DND-41 (cell line): ENCODE results near the gene SLC30A2.
A peak's percentile ranks its signal among the peaks of the same experiment; 100 is the strongest.

Source experiments
- ATAC-seq: fragments of 200-7000 bp; cut with Tn5 transposase; 3 replicates; pipeline ENCODE4 v1.9.1; 2021; ENCODE audit warnings: low read depth; ENCODE audit not compliant: insufficient read depth
- DNase-seq: peaks from one replicate; pipeline ENCODE4 v3.0.0-alpha.2; 2020
- H2AFZ ChIP-seq: 2 replicates; pipeline ENCODE4 v1.6.0; 2012; ENCODE audit warnings: low read depth, low read length
- H3K27ac ChIP-seq: 2 replicates; pipeline ENCODE4 v1.5.1; 2012; ENCODE audit warnings: low read length, inconsistent platforms
- H3K27me3 ChIP-seq: fragments of 200-600 bp; sonication (generic); 2 replicates; pipeline ENCODE4 v1.6.0; 2012; ENCODE audit warnings: low read length, mild to moderate bottlenecking, inconsistent platforms; ENCODE audit not compliant: insufficient read depth, poor library complexity
- H3K36me3 ChIP-seq: 2 replicates; pipeline ENCODE4 v1.5.1; 2012; ENCODE audit warnings: low read length, inconsistent platforms; ENCODE audit not compliant: insufficient read depth
- H3K4me1 ChIP-seq: 2 replicates; pipeline ENCODE4 v1.5.1; 2012; ENCODE audit warnings: mild to moderate bottlenecking, low read length; ENCODE audit not compliant: insufficient read depth
- H3K4me2 ChIP-seq: 2 replicates; pipeline ENCODE4 v1.6.0; 2012; ENCODE audit warnings: mild to moderate bottlenecking, moderate library complexity, low read length, inconsistent platforms; ENCODE audit not compliant: insufficient read depth
- H3K4me3 ChIP-seq, 2 experiments: fragments of 200-600 bp in 1 of 2; shearing (Covaris generic) in 1 of 2; 2 replicates each; pipeline ENCODE4 v1.5.1; 2012 to 2016; ENCODE audit warnings: inconsistent platforms in 2 of 2, low read length in 2 of 2, mild to moderate bottlenecking in 2 of 2, low read depth in 1 of 2, moderate library complexity in 1 of 2
- H3K79me2 ChIP-seq: 2 replicates; pipeline ENCODE4 v1.6.0; 2012; ENCODE audit warnings: low read length, inconsistent platforms; ENCODE audit not compliant: insufficient read depth
- H3K9ac ChIP-seq: 2 replicates; pipeline ENCODE4 v1.6.0; 2012; ENCODE audit warnings: low read depth, mild to moderate bottlenecking, inconsistent platforms, low read length, moderate library complexity
- H3K9me3 ChIP-seq: 2 replicates; pipeline ENCODE4 v1.5.1; 2012; ENCODE audit warnings: low read length, moderate library complexity, mild to moderate bottlenecking, inconsistent platforms; ENCODE audit not compliant: insufficient read depth, severe bottlenecking
- H4K20me1 ChIP-seq: 2 replicates; pipeline ENCODE4 v1.6.0; 2012; ENCODE audit warnings: low read length; ENCODE audit not compliant: insufficient read depth
- CTCF ChIP-seq: IDR thresholded peaks from 2 replicates; pipeline ENCODE4 v1.5.1; 2012; ENCODE audit warnings: borderline replicate concordance, low read length, moderate library complexity, mild to moderate bottlenecking; ENCODE audit not compliant: poor library complexity, severe bottlenecking; ENCODE audit errors: extremely low read depth
- EZH2 ChIP-seq: IDR thresholded peaks from 3 replicates; pipeline ENCODE4 v1.6.1; 2012; ENCODE audit warnings: borderline replicate concordance, low read depth, mild to moderate bottlenecking, moderate library complexity, low read length, inconsistent platforms; ENCODE audit not compliant: severe bottlenecking

Gene SLC30A2

GRCh38 chr1:26027716-26028489 is 18.0 kb downstream of the SLC30A2 start:
- no peak overlapping the region for H3K9ac ChIP-seq
- no peaks in the 10 kb centered on the region for H3K4me1 ChIP-seq
- no peaks in the 10 kb centered on the region for H3K79me2 ChIP-seq
- H3K36me3 ChIP-seq: no peaks in the 10 kb centered on the region
- H3K4me2 ChIP-seq: no peak overlapping the region
- no peak overlapping the region for H3K27ac ChIP-seq
- TF ChIP-seq CTCF (no peak), EZH2 (no peak)
- DNase-seq (no peak), ATAC-seq (0 out of 3 replicates have a peak, but pooled peaks have one; percentile 39)
- H2AFZ ChIP-seq: no peak overlapping the region
- peaks cover 5% of the 10 kb centered on the region for H3K27me3 ChIP-seq
- H3K9me3 ChIP-seq: no peaks in the 10 kb centered on the region
- no peak overlapping the region for H3K4me3 ChIP-seq
- no peaks in the 10 kb centered on the region; the same call in 1 of the 2 replicates for H4K20me1 ChIP-seq

GRCh38 chr1:26025517-26025916 is 20.4 kb downstream of the SLC30A2 start:
- no peak for DNase-seq
- Histone ChIP-seq H3K79me2 (no peaks in the 10 kb centered on the region), H3K9me3 (no peaks in the 10 kb centered on the region), H3K36me3 (no peaks in the 10 kb centered on the region), H3K4me3 (no peak overlapping the region), H3K9ac (no peak overlapping the region), H2AFZ (no peak overlapping the region), H3K27ac (no peak overlapping the region), H3K4me2 (no peak overlapping the region), H4K20me1 (no peaks in the 10 kb centered on the region; the same call in 1 of the 2 replicates), H3K27me3 (peaks cover 7% of the 10 kb centered on the region), H3K4me1 (no peaks in the 10 kb centered on the region)
- no peak for TF ChIP-seq EZH2
- no peak for TF ChIP-seq CTCF
- ATAC-seq: no peak

GRCh38 chr1:26025060-26025459 is 20.9 kb downstream of the SLC30A2 start:
- H3K36me3 ChIP-seq: no peaks in the 10 kb centered on the region
- TF ChIP-seq CTCF: no peak
- TF ChIP-seq EZH2: no peak
- H2AFZ ChIP-seq: no peak overlapping the region
- no peak for ATAC-seq
- H3K4me3 ChIP-seq: no peak overlapping the region
- H3K27me3 ChIP-seq: peaks cover 7% of the 10 kb centered on the region
- no peaks in the 10 kb centered on the region; the same call in 1 of the 2 replicates for H4K20me1 ChIP-seq
- H3K4me1 ChIP-seq: no peaks in the 10 kb centered on the region
- no peak overlapping the region for H3K4me2 ChIP-seq
- H3K27ac ChIP-seq: no peak overlapping the region
- no peaks in the 10 kb centered on the region for H3K9me3 ChIP-seq
- no peak overlapping the region for H3K9ac ChIP-seq
- H3K79me2 ChIP-seq: no peaks in the 10 kb centered on the region
- DNase-seq: no peak

- Histone ChIP-seq H3K4me1 (no peaks in the 10 kb centered on the region), H3K4me3 (no peak overlapping the region), H3K27me3 (peaks cover 7% of the 10 kb centered on the region), H4K20me1 (no peaks in the 10 kb centered on the region; the same call in 1 of the 2 replicates), H3K36me3 (no peaks in the 10 kb centered on the region), H3K9me3 (no peaks in the 10 kb centered on the region), H3K9ac (no peak overlapping the region), H3K4me2 (no peak overlapping the region), H3K79me2 (no peaks in the 10 kb centered on the region), H3K27ac (no peak overlapping the region), H2AFZ (no peak overlapping the region)
- DNase-seq (no peak), ATAC-seq (no peak)
- TF ChIP-seq CTCF (no peak), EZH2 (no peak)
These were observed 22.1 kb downstream of the SLC30A2 start for GRCh38 chr1:26023826-26024225.
